ENCODE measurements around the gene LHX1.

Gene LHX1

GRCh38 chr17:36937001-36937958 lies at the start of gene LHX1:
Gene LHX1 (plus strand): TSS chr17:36937475. CDS start chr17:36938198, 723 bp downstream.
- DNase-seq (ENCODE audit: low read depth): no peak

DNA sequence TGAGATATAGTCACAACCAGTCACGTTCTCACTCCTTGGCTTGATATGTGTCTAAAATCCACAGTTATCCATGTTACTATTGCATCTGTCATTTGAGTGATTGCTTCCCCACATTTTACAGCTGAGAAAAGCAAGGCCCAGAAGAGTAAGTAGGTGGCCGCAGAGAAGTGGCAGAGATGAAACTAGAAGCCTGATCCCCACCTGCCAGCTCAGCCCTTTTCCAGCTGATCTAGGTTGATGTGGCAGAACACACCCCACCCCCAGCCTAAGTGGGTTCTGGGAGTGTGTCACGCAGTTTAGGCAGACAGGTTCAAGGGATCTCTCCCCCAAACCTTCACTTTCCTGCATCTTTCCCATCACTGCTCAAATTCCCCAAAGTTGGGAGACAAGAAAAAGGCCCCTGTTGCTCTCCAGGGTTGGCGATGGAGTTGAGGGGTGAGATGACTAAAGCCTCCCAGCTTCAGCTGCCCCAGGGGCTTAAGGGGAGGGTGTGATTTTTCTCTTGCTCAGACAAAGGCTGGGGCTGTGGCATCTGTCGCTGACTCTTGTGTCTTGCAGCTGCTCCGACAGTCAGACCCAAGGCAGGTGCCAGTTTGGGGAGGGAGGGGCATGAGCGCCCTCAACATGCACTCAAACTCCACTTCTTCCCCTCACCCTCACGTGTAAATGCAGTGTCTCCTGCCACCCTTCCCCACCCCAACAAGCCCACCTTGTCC lies 48.9 kb upstream of the LHX1 start:
- DNase-seq (ENCODE audit: low read depth): no peak

GRCh38 chr17:36889770-36890349 lies 47.4 kb upstream of the LHX1 start:
- DNase-seq (ENCODE audit: low read depth): no peak

- DNase-seq (ENCODE audit: low read depth): no peak
Measured at GRCh38 chr17:36890398-36891168, 46.7 kb upstream of the LHX1 start.

- DNase-seq (ENCODE audit: low read depth): no peak
Measured at GRCh38 chr17:36892112-36892838, 45.0 kb upstream of the LHX1 start.

DNA sequence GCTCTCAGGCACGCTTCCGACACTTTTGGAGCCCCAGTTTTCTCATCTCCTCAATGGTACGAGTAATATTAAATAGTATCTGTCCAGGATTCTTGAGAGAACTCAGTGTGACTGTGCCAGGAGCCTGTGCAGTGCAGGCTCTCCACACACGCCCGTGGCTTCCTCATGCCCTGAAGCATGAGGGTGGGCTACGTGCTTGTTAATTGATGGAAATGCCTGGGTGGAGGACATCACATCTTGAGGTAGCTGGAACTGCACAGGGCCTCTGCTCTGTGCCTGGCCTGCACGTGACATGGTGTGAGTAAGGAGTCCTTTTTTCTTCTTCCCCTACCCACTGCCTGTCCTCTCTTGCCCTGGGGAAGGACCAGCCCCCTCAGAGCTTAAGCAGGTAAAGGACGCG lies 43.1 kb upstream of the LHX1 start:
- DNase-seq (ENCODE audit: low read depth): no peak

GRCh38 chr17:36894925-36895324 lies 42.4 kb upstream of the LHX1 start:
- no peak for DNase-seq (ENCODE audit: low read depth)

DNA sequence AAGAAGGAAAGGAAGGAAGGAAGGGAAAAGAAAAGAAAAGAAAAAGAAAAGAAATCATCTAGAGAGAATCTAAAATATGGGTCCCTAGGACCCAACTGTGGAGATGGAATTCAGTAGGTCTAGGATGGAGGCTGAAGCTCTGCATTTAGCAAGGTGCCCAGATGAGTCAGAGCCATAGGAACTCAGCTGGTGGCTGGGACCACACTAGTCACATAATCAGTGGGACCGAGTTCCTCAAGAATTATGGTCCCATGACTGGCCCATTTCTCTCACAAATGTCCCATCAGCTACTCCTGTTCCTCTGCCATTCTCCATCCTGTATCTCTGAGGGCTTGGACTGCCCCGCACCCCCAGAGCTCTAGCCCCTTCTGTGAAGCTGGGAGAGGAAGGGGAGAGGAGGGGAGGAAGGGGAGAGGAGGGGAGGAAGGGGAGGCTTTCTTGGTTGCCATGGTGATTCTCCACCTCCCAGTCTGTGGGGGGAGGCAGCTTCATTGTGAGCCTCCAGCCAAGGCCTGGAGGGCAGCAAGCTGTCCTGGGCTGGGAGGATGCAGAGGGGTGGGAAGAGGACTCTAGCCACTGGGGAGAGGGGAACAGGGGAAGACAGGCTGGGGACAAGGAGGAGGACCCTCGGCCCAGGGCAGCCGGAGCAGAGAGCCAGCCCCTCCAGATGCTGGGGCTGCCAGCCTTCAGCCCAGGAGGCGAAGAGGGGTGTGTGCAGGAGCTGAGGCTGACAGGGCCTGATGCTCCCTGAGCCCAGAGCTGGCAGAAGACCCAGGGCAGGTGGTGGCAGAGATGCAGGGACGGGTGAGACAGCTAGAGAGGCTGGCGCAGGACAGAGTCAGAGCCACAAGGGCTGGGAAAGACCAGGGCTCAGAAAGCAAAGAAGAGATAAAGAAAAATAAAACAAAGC lies 37.8 kb upstream of the LHX1 start:
- no peak for DNase-seq (ENCODE audit: low read depth)

GRCh38 chr17:36900160-36900512 lies 37.1 kb upstream of the LHX1 start:
- no peak for DNase-seq (ENCODE audit: low read depth)

DNA sequence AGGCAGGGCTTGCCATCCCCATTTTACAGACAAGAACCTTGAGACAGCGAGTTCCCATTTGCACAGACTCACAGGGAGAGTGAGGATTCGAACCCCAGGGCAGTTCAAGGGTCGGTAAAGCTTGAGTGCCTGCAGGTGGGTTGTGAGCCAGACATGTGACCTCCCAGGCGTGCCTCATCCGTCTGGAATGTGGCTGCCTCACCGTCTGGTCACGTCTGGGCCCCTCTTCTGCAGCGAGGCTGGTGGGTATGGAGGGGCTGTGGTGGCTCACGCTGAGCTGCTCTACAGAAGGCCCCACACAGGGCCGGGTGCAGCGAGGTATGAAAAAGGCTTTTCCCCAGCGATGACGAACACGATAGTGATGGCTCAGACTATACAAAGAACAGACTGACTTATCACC lies 35.8 kb upstream of the LHX1 start:
- DNase-seq (ENCODE audit: low read depth): no peak

- DNase-seq (ENCODE audit: low read depth): no peak
Measured at GRCh38 chr17:36907407-36907806, 29.9 kb upstream of the LHX1 start.

DNA sequence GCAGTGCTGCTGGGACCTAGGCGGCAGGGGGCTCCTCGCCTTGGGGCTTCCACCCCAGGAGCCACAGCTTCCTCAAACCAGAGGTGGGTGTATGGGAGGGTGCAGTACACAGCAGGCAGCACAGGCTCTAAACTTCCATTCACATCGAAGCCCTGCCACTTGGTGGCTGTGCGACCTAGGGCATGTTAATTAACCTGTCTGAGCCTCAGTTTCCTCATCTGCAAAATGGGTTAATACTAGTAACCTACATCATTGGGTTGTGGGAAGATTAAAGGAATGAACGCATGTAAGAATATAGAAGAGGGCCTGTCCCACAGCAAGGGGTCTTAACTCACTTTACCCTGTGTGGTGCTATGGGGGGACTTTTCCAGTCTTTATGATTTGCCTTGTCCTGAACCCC lies 26.8 kb upstream of the LHX1 start:
- DNase-seq (ENCODE audit: low read depth): no peak

GRCh38 chr17:36911001-36911400 lies 26.3 kb upstream of the LHX1 start:
- no peak for DNase-seq (ENCODE audit: low read depth)

DNA sequence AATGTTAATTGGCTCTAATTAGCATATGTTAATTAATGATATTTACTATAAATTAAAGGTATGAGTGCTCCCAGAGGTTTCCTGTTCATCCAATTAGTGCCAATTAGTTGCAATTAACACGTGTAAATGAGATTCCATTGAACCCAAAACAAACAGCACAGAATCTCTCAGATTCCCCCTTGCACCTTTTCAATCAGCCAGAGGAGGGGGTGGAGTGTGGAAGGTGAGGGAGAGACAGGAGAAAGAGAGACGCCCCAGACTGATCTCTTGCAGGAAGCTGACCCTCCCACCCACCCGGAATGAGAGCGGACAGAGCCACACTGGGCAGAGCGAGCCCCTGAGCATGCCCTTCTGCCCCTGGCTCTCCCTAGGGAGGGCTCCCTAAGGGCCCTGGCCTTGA lies 24.1 kb upstream of the LHX1 start:
- DNase-seq (ENCODE audit: low read depth): no peak

DNA sequence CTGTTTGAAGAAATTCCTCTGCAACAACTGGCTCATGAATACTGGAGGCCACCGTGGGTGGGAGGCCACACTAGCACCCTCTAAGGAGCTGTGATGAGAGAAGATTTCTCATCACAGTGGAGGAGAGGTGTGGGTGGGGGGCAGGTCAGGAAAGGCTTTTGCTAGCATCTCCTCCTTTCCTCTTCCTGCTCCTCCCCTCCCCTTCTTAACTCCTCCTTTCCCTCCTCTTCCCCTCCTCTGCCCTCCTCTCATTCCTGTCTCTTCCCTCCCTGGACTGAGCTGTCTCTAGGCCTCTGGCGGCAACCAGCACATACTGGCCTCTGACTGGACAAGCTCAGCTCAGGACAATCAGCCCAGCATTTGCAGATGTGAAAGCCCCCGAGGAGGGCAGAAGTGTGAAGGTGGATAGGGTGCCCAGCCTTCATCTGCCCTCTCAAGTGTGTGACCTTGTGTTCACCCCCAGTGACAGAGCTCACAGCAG lies 19.0 kb upstream of the LHX1 start:
- DNase-seq (ENCODE audit: low read depth): no peak

DNA sequence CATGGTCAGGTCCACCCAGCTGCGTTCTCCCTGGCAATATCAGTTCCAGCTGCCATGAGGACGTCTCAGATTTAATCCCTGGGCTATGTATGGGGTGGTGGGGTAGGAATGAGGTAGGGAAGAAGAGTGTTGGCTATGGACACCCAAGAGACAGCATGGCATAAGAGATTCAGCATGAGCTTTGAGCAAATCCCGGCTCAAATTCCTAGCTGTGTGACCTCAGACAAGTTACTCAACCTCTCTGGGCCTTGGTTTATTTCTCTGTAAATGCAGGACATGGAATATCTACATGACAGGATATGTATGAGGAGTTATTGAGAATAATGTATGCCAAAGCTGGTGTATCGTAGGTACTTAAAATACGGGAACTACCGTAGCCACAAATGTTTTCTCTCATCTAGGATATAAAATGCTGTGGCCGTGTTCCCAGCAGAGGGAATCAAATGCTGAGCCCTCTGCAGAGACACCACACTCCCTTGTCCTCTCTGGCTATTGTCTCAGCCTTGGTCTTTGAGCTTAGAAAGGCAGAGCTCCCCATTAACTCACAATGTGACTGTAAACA lies 17.8 kb upstream of the LHX1 start:
- no peak for DNase-seq (ENCODE audit: low read depth)

GRCh38 chr17:36920032-36921005 lies 17.0 kb upstream of the LHX1 start:
- no peak for DNase-seq (ENCODE audit: low read depth)

DNA sequence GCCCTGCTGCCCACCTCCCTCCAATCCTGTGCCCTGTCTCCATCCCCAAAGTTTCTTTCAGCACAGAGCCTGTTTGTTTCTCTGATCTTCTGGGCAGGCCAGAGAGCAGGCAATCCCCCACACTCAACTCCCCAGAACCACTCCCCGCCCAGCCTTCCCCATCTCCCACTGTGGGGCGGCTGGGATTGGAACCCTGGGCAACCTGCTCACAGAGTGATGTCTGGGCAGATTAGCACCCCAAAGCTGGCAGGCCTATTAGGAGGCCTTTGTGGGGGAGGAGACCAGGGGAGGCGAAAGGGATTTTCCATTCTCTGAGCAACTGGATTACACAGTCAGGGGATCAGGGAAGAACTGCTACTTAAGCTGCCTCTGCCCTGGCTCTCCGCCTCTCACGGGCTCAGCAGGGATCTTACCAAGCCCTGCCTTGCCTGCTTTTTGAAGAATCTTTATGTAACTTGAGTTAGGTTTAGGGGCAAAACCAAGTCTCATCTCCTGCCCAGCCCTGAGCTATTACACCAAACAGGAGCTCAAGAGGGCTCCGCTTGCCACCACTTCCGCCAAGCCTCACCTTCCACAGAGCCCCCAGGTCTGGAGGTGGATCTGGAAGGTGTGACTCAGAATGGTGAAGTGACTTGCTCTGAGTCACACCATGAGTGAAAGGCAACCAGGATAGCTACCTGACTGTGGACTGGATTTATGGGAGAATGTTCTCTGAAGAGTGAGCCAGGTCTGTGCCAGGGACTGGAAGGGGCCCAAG lies 16.0 kb upstream of the LHX1 start:
- DNase-seq (ENCODE audit: low read depth): no peak
